Liver (tissue), 9 donors: ENCODE measurements around the gene CCDC40. TPM values are rescaled to one million over a fixed set of nuclear protein-coding genes. Genes with fewer than 3 reads are reported as not detected.

Experiments used
- DNase-seq: peaks from one replicate; pipeline ENCODE4 v3.0.0-alpha.2; 2017; ENCODE audit warnings: low spot score
- H3K27ac ChIP-seq, 2 donors: one replicate each; pipeline ENCODE4 v1.7.0; 2013; ENCODE audit warnings: inconsistent platforms in 2 of 2, low read length in 2 of 2, control low read depth in 1 of 2, low read depth in 1 of 2, mild to moderate bottlenecking in 1 of 2
- H3K27me3 ChIP-seq, 4 donors: one replicate each; pipeline versions ENCODE4 v1.6.1 to v1.7.0; 2013; ENCODE audit warnings: low read length in 3 of 4, inconsistent platforms in 1 of 4, mild to moderate bottlenecking in 1 of 4, moderate library complexity in 1 of 4; ENCODE audit not compliant: control insufficient read depth in 4 of 4, insufficient read depth in 4 of 4
- H3K36me3 ChIP-seq, 4 donors: one replicate each; pipeline versions ENCODE4 v1.6.1 to v1.7.0; 2013; ENCODE audit warnings: low read length in 3 of 4, mild to moderate bottlenecking in 3 of 4, low read depth in 1 of 4, moderate library complexity in 1 of 4; ENCODE audit not compliant: control insufficient read depth in 4 of 4, insufficient read depth in 3 of 4
- H3K4me1 ChIP-seq, 4 donors: one replicate each; pipeline versions ENCODE4 v1.6.1 to v1.7.0; 2013; ENCODE audit warnings: low read length in 3 of 4, mild to moderate bottlenecking in 3 of 4, moderate library complexity in 1 of 4; ENCODE audit not compliant: control insufficient read depth in 4 of 4, insufficient read depth in 4 of 4
- H3K4me3 ChIP-seq, 3 donors: one replicate each; pipeline versions ENCODE4 v1.6.1 to v1.7.0; 2013; ENCODE audit warnings: low read length in 3 of 3, control low read depth in 1 of 3, low read depth in 1 of 3, mild to moderate bottlenecking in 1 of 3
- H3K9ac ChIP-seq, 2 donors: one replicate each; pipeline ENCODE4 v1.7.0; 2013; ENCODE audit warnings: low read length in 2 of 2, mild to moderate bottlenecking in 2 of 2, moderate library complexity in 2 of 2, control low read depth in 1 of 2, low read depth in 1 of 2
- H3K9me3 ChIP-seq, 4 donors: one replicate each; pipeline versions ENCODE4 v1.6.1 to v1.7.0; 2013; ENCODE audit warnings: low read length in 3 of 4; ENCODE audit not compliant: control insufficient read depth in 4 of 4
- EGR1 ChIP-seq, 2 donors: IDR thresholded peaks; 2 replicates each; pipeline ENCODE4 v1.6.1; 2016 to 2018; ENCODE audit warnings: antibody characterized with exemption in 2 of 2, low read depth in 2 of 2
- FOXA1 ChIP-seq: IDR thresholded peaks from 2 replicates; pipeline ENCODE4 v1.6.1; 2016; ENCODE audit warnings: antibody characterized with exemption
- HNF4A ChIP-seq, 2 donors: conservative IDR thresholded peaks; 2 replicates each; pipeline ENCODE4 v1.6.1; 2016; ENCODE audit warnings: antibody characterized with exemption in 2 of 2, mild to moderate bottlenecking in 2 of 2
- HNF4G ChIP-seq: IDR thresholded peaks from 2 replicates; pipeline ENCODE4 v1.6.1; 2016; ENCODE audit warnings: antibody characterized with exemption
- JUND ChIP-seq, 2 donors: IDR thresholded peaks; 2 replicates each; pipeline ENCODE4 v1.6.1; 2016; ENCODE audit warnings: antibody characterized with exemption in 2 of 2
- RAD21 ChIP-seq, 2 donors: IDR thresholded peaks; 2 replicates each; pipeline ENCODE4 v1.6.1; 2016; ENCODE audit warnings: antibody characterized with exemption in 2 of 2, mild to moderate bottlenecking in 2 of 2
- YY1 ChIP-seq: IDR thresholded peaks from 2 replicates; pipeline ENCODE4 v1.6.1; 2016; ENCODE audit warnings: antibody characterized with exemption, mild to moderate bottlenecking
- WGBS: extraction: QIAGEN DNeasy Blood & Tissue Kit; methylation state at CpG from one replicate; pipeline ENCODE4 v1.1.7; 2013; 5-methylcytosine and 5-hydroxymethylcytosine counted together
- polyA plus RNA-seq, 2 donors: library from polyadenylated mRNA; stranded (reverse) in 1 of 2; unstranded in 1 of 2; fragments of 200-250 nt in 1 of 2; fragments of >200 nt in 1 of 2; fragmentation: Nextera tagmentation in 1 of 2; extraction: Ambion mirVana in 1 of 2; gene quantifications; one replicate each; pipeline versions ENCODE4 v1.2.1 to v1.2.3, GENCODE V29; 2013 to 2015
- total RNA-seq, 2 donors: library from RNA; depleted of rRNA; stranded (reverse); fragments of >200 nt; gene quantifications; one replicate each; pipeline ENCODE4 v1.2.3, GENCODE V29; 2014
- TF ChIP-seq, protein P1 (sequence below): IDR thresholded peaks from 2 replicates; pipeline ENCODE4 v1.6.1; 2016; ENCODE audit warnings: antibody characterized with exemption, mild to moderate bottlenecking
- TF ChIP-seq, protein P2 (sequence below): IDR thresholded peaks from 2 replicates; pipeline ENCODE4 v1.6.1; 2016; ENCODE audit warnings: antibody characterized with exemption
- TF ChIP-seq, protein P3 (sequence below): fragments of 150-350 bp; IDR thresholded peaks from 2 replicates; pipeline ENCODE4 v1.5.1; 2017; ENCODE audit warnings: improper control_type of control experiment, low read depth, low read length; ENCODE audit not compliant: missing input control
- TF ChIP-seq, protein P4 (sequence below): IDR thresholded peaks from 2 replicates; pipeline ENCODE4 v1.6.1; 2016; ENCODE audit warnings: antibody characterized with exemption
- donor health status: healthy.
- donor health status: healthy.
- donor health status: healthy.
- donor health status: healthy.
- donor health status: healthy.

Gene CCDC40
- total and polyA plus RNA-seq, 4 donors, result 0.60 to 3.0 (median 1.4) TPM

DNA sequence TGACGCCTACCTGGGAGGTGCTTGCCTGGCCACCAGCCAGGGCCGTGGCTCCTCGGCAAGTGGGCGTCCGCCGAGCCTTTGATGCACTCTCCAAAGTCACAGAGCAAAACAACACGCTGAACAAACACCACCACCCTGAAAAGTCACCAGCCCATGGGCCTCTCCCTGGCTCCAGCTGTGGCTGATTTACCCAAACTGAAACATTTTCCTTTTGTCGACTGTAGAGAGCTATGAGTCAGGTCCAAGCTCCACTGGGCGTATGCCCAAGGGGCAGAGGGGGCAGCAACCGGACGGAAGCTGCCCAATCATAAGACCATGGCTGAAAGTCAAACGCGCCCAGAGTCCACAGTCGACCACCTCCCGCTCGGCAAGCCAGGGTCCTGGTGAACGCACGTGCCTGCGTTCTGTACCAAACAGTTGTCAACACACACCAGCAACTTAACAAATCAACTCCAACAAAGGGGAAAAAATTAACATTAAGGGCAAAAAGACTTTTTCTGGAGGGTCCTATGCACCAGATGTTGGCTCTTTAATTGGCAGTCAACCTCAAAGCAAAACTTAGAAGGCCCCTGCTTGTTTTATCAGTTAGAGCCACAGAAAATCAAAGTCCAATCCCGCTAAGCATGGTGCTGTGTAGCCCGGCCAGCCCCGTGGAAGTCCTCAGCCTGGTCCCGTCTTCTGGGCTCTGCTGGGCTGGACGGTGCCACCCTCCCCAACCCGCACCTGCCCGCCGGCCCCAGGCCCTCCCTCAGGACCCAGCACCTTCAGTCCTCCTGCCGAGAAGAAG, 48.1 kb upstream of the CCDC40 start (continued):
- TF ChIP-seq, protein P1, sequence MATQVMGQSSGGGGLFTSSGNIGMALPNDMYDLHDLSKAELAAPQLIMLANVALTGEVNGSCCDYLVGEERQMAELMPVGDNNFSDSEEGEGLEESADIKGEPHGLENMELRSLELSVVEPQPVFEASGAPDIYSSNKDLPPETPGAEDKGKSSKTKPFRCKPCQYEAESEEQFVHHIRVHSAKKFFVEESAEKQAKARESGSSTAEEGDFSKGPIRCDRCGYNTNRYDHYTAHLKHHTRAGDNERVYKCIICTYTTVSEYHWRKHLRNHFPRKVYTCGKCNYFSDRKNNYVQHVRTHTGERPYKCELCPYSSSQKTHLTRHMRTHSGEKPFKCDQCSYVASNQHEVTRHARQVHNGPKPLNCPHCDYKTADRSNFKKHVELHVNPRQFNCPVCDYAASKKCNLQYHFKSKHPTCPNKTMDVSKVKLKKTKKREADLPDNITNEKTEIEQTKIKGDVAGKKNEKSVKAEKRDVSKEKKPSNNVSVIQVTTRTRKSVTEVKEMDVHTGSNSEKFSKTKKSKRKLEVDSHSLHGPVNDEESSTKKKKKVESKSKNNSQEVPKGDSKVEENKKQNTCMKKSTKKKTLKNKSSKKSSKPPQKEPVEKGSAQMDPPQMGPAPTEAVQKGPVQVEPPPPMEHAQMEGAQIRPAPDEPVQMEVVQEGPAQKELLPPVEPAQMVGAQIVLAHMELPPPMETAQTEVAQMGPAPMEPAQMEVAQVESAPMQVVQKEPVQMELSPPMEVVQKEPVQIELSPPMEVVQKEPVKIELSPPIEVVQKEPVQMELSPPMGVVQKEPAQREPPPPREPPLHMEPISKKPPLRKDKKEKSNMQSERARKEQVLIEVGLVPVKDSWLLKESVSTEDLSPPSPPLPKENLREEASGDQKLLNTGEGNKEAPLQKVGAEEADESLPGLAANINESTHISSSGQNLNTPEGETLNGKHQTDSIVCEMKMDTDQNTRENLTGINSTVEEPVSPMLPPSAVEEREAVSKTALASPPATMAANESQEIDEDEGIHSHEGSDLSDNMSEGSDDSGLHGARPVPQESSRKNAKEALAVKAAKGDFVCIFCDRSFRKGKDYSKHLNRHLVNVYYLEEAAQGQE, result peak; percentile 69
- TF ChIP-seq HNF4A (conservative IDR thresholded peaks at IDR 0.05) (peak; percentile 89 to 93), HNF4G (peak; percentile 64)
- TF ChIP-seq, protein P2, sequence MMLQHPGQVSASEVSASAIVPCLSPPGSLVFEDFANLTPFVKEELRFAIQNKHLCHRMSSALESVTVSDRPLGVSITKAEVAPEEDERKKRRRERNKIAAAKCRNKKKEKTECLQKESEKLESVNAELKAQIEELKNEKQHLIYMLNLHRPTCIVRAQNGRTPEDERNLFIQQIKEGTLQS, result peak; percentile 85

DNA sequence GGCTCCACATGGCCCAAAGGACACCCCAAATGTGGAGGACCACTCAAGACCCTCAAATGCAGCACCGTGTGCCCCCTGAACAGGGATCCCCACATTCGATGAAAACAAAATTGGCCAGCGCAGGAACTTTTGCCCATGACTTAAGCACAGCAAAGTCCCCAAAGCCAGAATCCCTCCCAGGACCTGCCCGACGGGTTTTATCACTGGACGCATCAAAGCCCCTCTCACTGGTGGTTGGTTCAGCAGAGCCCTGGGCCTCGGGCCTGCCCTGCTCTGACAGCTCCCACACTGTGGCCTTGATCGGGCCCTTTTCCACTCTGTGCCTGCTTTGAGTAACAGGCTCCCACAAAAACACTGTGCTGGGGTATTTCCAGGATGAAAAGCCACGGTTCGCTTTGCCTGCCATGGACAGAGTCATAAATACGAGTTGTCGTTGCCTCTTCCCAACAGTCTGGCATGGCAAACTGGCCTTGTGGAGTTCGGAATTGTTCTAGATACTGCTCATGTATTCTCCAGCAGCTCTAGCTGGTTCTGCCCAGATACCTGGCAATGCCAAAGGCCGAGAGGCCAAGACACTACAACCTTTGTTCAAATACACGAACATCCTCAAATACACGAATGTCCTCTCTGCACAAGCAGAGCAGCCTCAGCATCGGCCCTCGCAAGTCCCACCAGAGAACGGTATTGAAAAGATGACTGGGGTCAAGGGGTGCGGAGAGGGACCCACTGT, 47.2 kb upstream of the CCDC40 start:
- H3K9me3 ChIP-seq, result no peaks in the 10 kb centered on the region
- TF ChIP-seq, protein P2, result no peak
- TF ChIP-seq EGR1 (IDR thresholded peaks at IDR 0.05; ENCODE audit: low read depth in 2 of 2) (no peak), HNF4G (no peak), RAD21 (IDR thresholded peaks at IDR 0.05) (no peak), FOXA1 (no peak), JUND (IDR thresholded peaks at IDR 0.05) (no peak), YY1 (no peak)
- TF ChIP-seq, protein P3, sequence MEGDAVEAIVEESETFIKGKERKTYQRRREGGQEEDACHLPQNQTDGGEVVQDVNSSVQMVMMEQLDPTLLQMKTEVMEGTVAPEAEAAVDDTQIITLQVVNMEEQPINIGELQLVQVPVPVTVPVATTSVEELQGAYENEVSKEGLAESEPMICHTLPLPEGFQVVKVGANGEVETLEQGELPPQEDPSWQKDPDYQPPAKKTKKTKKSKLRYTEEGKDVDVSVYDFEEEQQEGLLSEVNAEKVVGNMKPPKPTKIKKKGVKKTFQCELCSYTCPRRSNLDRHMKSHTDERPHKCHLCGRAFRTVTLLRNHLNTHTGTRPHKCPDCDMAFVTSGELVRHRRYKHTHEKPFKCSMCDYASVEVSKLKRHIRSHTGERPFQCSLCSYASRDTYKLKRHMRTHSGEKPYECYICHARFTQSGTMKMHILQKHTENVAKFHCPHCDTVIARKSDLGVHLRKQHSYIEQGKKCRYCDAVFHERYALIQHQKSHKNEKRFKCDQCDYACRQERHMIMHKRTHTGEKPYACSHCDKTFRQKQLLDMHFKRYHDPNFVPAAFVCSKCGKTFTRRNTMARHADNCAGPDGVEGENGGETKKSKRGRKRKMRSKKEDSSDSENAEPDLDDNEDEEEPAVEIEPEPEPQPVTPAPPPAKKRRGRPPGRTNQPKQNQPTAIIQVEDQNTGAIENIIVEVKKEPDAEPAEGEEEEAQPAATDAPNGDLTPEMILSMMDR, result no peak
- TF ChIP-seq, protein P4, sequence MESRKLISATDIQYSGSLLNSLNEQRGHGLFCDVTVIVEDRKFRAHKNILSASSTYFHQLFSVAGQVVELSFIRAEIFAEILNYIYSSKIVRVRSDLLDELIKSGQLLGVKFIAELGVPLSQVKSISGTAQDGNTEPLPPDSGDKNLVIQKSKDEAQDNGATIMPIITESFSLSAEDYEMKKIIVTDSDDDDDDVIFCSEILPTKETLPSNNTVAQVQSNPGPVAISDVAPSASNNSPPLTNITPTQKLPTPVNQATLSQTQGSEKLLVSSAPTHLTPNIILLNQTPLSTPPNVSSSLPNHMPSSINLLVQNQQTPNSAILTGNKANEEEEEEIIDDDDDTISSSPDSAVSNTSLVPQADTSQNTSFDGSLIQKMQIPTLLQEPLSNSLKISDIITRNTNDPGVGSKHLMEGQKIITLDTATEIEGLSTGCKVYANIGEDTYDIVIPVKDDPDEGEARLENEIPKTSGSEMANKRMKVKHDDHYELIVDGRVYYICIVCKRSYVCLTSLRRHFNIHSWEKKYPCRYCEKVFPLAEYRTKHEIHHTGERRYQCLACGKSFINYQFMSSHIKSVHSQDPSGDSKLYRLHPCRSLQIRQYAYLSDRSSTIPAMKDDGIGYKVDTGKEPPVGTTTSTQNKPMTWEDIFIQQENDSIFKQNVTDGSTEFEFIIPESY, result no peak
- no peak for DNase-seq
- H3K4me1 ChIP-seq, result peaks cover 41 to 79% (median 63%) of the 10 kb centered on the region in 4 donors
- WGBS, result 78% methylated on average over 20 of the region's 20 CpGs
- H3K4me3 ChIP-seq, result no peak overlapping the region
- H3K9ac ChIP-seq, result peak overlapping the region; percentile 32 to 71
- H3K27ac ChIP-seq, result peak overlapping the region; percentile 89 to 95
- H3K36me3 ChIP-seq, result no peaks in the 10 kb centered on the region
- H3K27me3 ChIP-seq, result no peaks in the 10 kb centered on the region
